DND-41 (cell line): ENCODE results near the gene GNG13.

Source experiments
- ATAC-seq: fragments of 200-7000 bp; cut with Tn5 transposase; 3 replicates; pipeline ENCODE4 v1.9.1; 2021; ENCODE audit warnings: low read depth; ENCODE audit not compliant: insufficient read depth
- DNase-seq: peaks from one replicate; pipeline ENCODE4 v3.0.0-alpha.2; 2020
- H2AFZ ChIP-seq: 2 replicates; pipeline ENCODE4 v1.6.0; 2012; ENCODE audit warnings: low read depth, low read length
- H3K27ac ChIP-seq: 2 replicates; pipeline ENCODE4 v1.5.1; 2012; ENCODE audit warnings: low read length, inconsistent platforms
- H3K27me3 ChIP-seq: fragments of 200-600 bp; sonication (generic); 2 replicates; pipeline ENCODE4 v1.6.0; 2012; ENCODE audit warnings: low read length, mild to moderate bottlenecking, inconsistent platforms; ENCODE audit not compliant: insufficient read depth, poor library complexity
- H3K36me3 ChIP-seq: 2 replicates; pipeline ENCODE4 v1.5.1; 2012; ENCODE audit warnings: low read length, inconsistent platforms; ENCODE audit not compliant: insufficient read depth
- H3K4me1 ChIP-seq: 2 replicates; pipeline ENCODE4 v1.5.1; 2012; ENCODE audit warnings: mild to moderate bottlenecking, low read length; ENCODE audit not compliant: insufficient read depth
- H3K4me2 ChIP-seq: 2 replicates; pipeline ENCODE4 v1.6.0; 2012; ENCODE audit warnings: mild to moderate bottlenecking, moderate library complexity, low read length, inconsistent platforms; ENCODE audit not compliant: insufficient read depth
- H3K4me3 ChIP-seq, 2 experiments: fragments of 200-600 bp in 1 of 2; shearing (Covaris generic) in 1 of 2; 2 replicates each; pipeline ENCODE4 v1.5.1; 2012 to 2016; ENCODE audit warnings: inconsistent platforms in 2 of 2, low read length in 2 of 2, mild to moderate bottlenecking in 2 of 2, low read depth in 1 of 2, moderate library complexity in 1 of 2
- H3K79me2 ChIP-seq: 2 replicates; pipeline ENCODE4 v1.6.0; 2012; ENCODE audit warnings: low read length, inconsistent platforms; ENCODE audit not compliant: insufficient read depth
- H3K9ac ChIP-seq: 2 replicates; pipeline ENCODE4 v1.6.0; 2012; ENCODE audit warnings: low read depth, mild to moderate bottlenecking, inconsistent platforms, low read length, moderate library complexity
- H3K9me3 ChIP-seq: 2 replicates; pipeline ENCODE4 v1.5.1; 2012; ENCODE audit warnings: low read length, moderate library complexity, mild to moderate bottlenecking, inconsistent platforms; ENCODE audit not compliant: insufficient read depth, severe bottlenecking
- H4K20me1 ChIP-seq: 2 replicates; pipeline ENCODE4 v1.6.0; 2012; ENCODE audit warnings: low read length; ENCODE audit not compliant: insufficient read depth
- CTCF ChIP-seq: IDR thresholded peaks from 2 replicates; pipeline ENCODE4 v1.5.1; 2012; ENCODE audit warnings: borderline replicate concordance, low read length, moderate library complexity, mild to moderate bottlenecking; ENCODE audit not compliant: poor library complexity, severe bottlenecking; ENCODE audit errors: extremely low read depth
- EZH2 ChIP-seq: IDR thresholded peaks from 3 replicates; pipeline ENCODE4 v1.6.1; 2012; ENCODE audit warnings: borderline replicate concordance, low read depth, mild to moderate bottlenecking, moderate library complexity, low read length, inconsistent platforms; ENCODE audit not compliant: severe bottlenecking

The GNG13 gene

DNA sequence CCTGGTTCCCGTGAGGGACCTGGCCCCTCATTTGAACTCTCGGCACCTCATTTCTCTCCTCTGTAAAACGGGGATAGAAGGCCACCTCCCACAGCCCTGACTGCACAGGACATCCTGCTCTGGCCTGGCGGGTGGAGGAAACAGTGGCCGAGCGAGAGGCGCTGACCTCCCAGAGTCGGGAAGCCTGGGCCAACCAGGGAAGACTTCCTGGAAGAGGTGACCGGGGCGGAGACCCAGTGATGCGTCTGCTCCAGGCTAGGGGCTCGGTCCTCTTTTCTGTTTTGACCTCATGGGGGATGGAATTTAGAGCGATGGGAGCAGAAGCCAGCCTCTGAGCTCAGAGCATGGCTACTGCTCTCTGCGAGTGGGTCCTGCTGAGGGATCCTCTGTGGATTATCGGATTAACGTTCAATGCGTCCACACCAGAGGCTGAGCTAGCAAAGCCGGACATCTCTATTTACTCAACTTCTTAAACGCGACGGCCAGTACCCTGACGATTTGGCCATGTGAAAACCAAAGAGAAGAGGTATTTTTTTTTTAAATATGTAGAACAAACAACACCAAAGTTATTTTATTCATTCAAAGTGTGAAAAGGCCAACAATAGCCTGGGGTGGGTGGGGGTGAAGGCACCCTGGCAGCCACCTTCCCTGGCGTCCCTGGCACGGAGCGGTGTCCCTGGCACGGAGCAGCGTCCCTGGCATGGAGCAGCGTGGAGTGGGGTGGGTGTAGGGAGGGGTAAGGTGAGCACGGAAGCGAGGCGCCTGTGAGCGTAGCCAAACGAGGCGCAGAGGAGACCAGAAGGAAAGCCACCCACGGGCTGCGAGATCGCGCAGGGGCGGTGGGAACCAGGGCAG is 49.2 kb downstream of the GNG13 start:
- H3K27me3 ChIP-seq, result no peaks in the 10 kb centered on the region
- H3K9ac ChIP-seq, result no peak overlapping the region
- TF ChIP-seq EZH2, result no peak
- no peak for TF ChIP-seq CTCF
- H2AFZ ChIP-seq, result no peak overlapping the region
- H3K4me2 ChIP-seq, result no peak overlapping the region
- no peaks in the 10 kb centered on the region for H3K79me2 ChIP-seq
- DNase-seq, result no peak
- H3K27ac ChIP-seq, result no peak overlapping the region
- H3K4me3 ChIP-seq, result no peak overlapping the region
- no peaks in the 10 kb centered on the region for H3K36me3 ChIP-seq
- no peaks in the 10 kb centered on the region for H4K20me1 ChIP-seq
- no peaks in the 10 kb centered on the region for H3K9me3 ChIP-seq
- no peak for ATAC-seq
- no peaks in the 10 kb centered on the region for H3K4me1 ChIP-seq

GRCh38 chr16:750485-750884 is 50.0 kb downstream of the GNG13 start:
- no peak overlapping the region for H2AFZ ChIP-seq
- no peaks in the 10 kb centered on the region for H3K27me3 ChIP-seq
- no peak overlapping the region for H3K27ac ChIP-seq
- TF ChIP-seq EZH2 (no peak), CTCF (no peak)
- ATAC-seq (no peak), DNase-seq (no peak)
- H3K9me3 ChIP-seq, result no peaks in the 10 kb centered on the region
- no peaks in the 10 kb centered on the region for H4K20me1 ChIP-seq
- no peak overlapping the region for H3K9ac ChIP-seq
- no peak overlapping the region for H3K4me3 ChIP-seq
- no peaks in the 10 kb centered on the region for H3K4me1 ChIP-seq
- no peaks in the 10 kb centered on the region for H3K79me2 ChIP-seq
- no peaks in the 10 kb centered on the region for H3K36me3 ChIP-seq
- H3K4me2 ChIP-seq, result no peak overlapping the region

GRCh38 chr16:749010-749409 is 51.5 kb downstream of the GNG13 start:
- Histone ChIP-seq H3K4me2 (no peak overlapping the region), H3K79me2 (no peaks in the 10 kb centered on the region), H3K9ac (no peak overlapping the region), H3K4me1 (no peaks in the 10 kb centered on the region), H3K9me3 (no peaks in the 10 kb centered on the region), H3K4me3 (no peak overlapping the region), H2AFZ (no peak overlapping the region), H4K20me1 (no peaks in the 10 kb centered on the region), H3K27me3 (no peaks in the 10 kb centered on the region), H3K27ac (no peak overlapping the region), H3K36me3 (no peaks in the 10 kb centered on the region)
- DNase-seq, result no peak
- ATAC-seq, result no peak
- no peak for TF ChIP-seq CTCF
- no peak for TF ChIP-seq EZH2
